Stimulated activated CD4-positive, alpha-beta T cell treated with anti-CD3 and anti-CD28 coated beads, Interleukin-4, amount 100 ng/mL, for 1 hour (primary cell): Measurements from ENCODE around the gene TBC1D1.
"Not testable (repeated sequence)": the region's sequence is repeated elsewhere in the genome, so short reads cannot be mapped to it uniquely, and the experiment has no call there.

Experiments used
- DNase-seq: peaks from one replicate; pipeline ENCODE4 v3.0.0-alpha.2; 2020

The TBC1D1 gene

DNA sequence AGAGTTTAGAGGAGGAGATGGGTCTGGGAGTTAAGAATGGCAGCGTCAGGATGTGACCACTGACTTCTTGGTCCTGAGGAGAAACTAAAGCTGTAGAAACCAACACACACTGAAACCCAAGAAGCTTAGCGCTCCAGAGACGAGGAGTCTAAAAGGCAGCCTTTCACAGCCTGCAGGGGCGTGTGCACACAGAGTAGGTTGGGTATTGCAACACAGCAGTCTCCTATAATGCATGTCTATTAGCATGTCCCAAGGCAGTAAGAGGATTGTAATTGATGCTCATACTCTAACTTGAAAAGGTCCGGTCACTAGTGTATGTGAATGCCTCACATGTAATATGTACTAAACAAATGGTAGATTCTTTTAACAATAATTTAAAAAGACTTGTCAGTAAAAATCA lies 126.7 kb downstream of the TBC1D1 start:
- no peak for DNase-seq

DNA sequence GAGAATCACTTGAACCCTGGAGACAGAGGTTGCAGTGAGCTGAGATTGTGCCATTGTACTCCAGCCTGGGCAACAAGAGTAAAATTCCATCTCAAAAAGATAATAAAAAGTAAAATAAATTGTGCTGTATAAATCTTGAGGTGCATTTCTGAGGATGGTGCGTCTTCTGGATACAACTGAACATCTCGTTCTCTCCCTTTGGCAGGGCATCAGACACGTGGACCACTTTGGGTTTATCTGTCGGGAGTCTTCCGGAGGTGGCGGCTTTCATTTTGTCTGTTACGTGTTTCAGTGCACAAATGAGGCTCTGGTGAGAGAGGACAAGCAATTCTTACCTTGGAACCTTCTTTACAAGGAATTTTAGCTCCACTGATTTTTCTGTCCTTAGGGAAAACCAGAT lies 129.5 kb downstream of the TBC1D1 start:
- no peak for DNase-seq

DNA sequence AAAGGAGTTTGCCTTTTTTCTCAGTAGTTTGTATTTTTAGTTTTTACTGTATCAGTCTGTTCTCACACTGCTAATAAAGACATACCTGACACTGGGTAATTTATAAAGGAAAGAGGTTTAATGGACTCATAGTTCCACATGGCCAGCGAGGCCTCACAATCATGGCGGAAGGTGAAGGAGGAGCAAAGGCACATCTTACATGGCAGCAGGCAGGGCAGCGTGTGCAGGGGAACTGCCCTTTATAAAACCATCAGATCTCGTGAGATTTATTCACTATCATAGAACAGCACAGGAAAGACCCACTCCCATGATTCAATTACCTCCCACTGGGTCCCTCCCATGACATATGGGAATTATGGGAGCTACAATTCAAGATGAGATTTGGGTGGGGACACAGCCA lies 130.1 kb downstream of the TBC1D1 start:
- DNase-seq = not testable (repeated sequence)

DNA sequence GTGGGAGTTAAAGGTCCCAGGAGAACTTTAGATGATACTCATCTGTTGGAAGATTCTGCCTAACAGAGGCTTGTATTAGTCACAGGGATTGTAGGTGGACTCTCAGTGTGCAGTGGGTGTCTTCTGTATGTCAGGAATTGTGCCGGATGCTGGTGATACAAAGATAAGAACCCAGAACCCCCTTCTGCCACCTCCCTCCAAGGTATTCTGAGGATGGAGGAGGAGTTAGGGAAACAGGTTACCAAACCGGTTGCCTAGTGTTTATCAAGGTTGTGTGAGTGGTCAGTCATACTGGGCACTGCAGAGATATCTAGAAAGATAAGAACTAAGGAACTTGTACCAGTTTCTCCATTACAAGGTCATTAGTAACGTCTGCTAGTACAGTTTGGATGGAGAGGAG lies 130.9 kb downstream of the TBC1D1 start:
- no peak for DNase-seq

DNA sequence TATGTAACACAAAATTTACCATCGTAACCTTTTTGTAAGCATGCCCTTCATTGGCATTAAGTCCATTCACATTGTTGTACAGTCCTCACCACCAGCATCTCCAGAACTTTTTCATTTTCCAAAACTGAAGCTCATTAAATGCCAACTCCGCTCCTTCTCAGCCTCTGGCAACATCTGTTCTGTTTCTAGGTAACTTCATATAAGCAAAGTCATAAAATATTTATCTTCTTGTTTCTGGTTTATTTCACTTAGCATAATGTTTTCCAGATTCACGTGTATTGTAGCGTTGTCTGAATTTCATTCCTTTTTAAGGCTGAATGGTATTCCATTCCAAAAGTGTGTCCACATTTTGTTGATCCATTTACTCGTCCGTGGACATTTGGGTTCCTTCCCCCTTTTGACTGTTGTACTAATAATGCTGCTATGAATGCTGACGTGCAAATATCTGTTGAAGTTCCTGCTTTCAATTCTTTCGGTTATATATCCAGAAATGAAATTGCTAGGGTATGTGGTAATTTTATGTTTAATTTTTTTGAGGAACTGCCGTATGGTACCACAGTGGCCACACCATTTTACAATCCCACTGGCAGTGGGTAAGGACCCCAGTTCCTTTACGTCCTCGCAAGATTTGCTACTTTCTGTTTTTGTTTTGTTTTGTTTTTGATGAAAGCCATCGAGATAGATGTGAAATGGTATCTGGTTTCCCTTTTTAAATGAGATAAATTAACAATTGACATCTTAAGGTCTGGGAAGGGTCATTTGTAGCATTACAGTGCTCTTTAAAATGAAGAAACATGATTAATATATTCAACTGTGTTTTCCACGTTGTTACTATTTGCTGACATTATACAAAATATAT lies 132.7 kb downstream of the TBC1D1 start:
- DNase-seq = no peak

DNA sequence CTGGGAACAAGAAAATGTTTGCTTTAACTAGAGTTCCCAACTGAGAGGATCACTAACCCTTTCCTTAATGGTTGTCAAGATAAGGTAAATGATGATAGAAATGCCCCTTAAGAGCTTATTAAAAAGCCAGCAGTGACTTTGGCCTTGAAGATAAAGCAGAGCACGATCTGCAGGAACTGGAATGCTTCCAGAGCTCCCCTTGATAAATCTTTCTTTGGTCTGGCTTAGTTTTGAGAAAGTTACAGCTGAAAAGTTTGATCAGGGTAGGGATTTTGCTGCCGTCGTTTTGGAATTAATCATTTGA lies 133.3 kb downstream of the TBC1D1 start:
- DNase-seq = no peak

DNA sequence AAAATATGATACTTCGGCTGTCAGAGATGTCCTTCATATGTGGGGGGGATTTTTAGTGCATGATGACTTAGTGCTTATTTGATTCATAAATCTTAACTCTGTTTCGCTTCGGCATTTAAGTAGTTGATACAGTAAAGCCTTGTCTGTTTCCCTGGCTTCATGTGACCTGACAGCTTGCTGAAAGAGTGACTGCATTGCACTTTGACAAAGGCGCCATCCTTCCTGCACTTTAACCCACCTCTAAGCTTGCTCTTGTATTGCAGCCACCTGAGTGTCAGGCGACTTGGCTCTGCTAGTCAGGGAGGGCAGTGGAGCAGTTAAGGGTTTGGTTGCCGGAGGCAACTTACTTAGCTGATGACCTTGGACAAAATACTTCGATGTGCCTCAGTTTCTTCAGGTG lies 134.8 kb downstream of the TBC1D1 start:
- no peak for DNase-seq

DNA sequence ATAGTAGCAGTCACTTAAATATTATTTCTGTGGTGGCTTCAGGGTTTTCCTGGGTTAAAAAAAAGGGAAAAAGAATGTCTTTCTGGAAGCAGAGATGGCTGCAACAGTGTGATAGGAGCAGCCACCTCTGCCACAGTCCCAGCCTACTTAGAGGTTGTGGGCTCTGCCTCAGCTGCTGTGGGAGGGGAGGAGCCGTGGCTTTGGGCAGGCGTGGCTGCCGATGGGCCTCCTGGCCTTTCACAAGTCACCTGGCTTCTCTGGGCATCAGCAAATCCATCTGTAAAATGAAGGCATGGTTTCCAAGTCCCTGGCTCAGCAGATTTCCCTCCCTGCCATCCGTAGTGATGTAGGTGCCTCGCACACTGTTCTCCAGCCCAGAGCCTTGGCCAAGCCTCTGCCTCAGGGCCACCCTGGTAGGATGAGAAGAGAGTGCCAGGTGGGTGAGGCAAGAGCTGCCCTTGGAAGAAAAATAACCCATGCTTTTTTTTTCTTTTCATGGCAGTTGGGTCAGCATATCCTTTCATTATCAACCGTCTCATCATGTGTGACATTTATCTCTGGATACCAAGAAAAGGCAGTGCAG lies 135.4 kb downstream of the TBC1D1 start:
- DNase-seq = no peak

DNA sequence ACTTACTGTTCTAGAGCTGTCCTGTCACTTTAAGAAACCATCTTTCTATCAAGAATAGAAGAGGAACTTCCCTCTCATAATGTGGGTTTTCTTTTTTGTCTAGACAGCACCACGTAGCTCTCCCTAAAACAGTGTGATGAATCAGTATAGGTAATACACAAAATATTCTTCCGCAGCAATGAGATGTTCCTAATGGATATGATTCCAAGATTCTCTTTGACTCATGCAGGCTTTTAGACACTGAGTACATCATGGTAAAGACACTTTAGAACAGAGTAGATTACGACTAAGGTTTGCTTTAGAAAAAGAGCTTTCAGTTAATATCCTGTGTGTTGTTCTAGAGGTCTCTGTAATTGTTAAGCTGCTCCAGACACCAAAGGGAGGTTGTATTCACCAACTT lies 139.1 kb downstream of the TBC1D1 start:
- no peak for DNase-seq

DNA sequence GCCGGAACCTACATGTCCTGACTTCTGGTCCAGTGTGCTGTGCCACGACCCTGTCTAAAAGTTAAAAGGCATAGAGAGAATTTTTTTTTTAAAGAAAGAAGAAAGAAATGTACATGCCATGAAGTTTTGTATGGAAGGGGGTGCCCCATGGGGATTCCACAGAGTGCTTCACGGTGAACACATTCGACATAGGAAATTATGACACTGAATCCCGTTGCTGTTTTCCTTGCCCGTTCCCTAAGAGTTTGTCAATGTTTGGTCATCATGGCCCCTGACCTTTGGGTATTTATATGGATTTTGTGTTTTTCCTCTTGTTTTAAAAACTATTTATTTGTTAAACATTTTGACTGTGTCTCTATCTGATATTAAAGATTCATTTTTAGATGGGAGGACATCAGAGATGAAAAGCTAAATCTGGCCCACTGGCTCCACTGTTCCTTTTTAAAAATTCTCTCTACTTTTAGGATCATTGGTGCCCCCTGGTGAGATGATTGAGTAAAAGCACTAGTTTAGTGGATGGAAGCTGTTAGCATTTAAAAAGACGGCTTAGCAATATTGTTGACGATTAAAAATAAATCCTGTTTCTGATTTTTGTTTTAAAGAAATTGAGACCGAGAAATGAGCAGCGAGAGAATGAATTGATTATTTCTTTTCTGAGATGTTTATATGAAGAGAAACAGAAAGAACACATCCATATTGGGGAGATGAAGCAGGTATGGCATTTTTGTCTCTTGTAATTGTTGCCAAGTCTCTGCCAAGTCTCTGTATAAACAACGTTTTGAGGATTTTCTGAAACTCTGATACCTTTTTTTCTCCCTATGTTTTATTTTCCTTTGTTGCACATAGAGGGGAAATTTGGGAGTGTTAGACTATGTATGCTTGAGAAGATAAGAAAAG lies 144.3 kb downstream of the TBC1D1 start:
- DNase-seq = no peak

DNA sequence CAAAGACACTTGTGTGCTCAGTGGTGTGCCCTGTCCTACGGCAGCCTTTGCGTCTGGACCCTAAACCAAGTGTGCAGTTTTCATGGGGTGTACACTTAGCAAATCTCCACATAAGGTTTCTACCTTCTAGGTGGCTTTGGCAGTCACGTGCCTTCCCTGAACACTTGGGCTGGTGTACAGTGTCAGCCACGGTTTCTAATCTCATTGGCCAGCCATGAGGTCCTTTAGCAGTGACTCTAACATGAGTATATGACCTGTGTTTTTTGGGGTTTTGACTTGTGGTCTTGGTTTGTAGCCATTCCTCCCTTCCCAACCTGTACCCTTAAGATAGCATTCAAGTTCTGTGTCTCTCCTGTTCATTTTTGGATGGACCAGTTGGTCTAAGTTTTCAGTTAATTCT lies 145.7 kb downstream of the TBC1D1 start:
- no peak for DNase-seq

DNA sequence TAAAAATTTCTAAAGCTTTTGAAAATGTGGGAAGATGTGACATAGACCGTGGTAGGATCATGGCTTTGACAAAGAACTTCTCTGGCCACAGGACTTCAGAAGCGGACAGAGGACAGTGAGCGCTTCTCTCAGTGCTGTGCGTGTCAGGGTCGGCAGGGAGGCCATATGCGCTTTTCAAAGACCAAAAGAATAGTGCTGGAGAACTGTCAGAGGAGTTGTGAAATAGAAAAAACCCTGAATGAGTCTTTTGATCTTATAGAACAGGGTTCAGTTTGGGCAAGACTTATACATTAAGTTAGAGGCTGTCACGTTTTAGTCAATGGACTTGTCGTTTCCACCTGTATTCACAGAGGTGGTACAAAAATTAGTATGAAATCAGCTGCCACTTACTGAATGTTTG lies 146.7 kb downstream of the TBC1D1 start:
- DNase-seq = no peak

DNA sequence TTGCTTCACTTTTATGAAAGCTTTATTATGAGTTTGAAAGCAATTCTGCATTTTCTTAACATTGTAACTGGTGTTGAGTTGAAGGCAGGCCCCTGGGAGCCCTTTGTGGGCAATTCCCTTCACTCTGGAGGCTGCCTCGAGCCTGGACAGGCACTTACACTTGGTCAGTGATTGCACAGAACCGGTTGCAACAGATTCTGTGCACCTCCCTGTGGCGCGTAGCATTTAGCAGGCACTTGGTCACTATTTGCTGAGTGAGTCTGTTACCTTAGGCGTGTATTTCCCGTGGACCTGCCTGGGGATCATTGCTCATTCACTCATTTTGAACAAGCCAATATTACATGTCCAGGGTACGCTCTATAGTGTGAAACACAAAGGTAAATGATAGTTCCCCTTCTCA lies 149.7 kb downstream of the TBC1D1 start:
- DNase-seq = no peak

DNA sequence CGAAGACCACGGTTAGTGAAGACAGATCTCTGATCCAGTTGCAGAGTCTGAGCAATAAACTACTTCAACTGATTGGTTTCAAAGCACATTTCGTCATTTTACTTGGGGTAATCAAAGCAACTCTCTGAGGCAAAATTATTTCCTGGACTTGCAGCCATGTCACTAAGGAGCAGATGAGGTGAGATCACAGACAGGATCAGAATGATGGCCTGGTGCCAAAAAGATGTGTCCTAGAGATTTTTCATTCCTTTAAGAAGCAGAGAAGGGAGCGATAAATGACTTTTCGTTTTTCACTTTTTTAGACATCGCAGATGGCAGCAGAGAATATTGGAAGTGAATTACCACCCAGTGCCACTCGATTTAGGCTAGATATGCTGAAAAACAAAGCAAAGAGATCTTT lies 153.2 kb downstream of the TBC1D1 start:
- DNase-seq = no peak

DNA sequence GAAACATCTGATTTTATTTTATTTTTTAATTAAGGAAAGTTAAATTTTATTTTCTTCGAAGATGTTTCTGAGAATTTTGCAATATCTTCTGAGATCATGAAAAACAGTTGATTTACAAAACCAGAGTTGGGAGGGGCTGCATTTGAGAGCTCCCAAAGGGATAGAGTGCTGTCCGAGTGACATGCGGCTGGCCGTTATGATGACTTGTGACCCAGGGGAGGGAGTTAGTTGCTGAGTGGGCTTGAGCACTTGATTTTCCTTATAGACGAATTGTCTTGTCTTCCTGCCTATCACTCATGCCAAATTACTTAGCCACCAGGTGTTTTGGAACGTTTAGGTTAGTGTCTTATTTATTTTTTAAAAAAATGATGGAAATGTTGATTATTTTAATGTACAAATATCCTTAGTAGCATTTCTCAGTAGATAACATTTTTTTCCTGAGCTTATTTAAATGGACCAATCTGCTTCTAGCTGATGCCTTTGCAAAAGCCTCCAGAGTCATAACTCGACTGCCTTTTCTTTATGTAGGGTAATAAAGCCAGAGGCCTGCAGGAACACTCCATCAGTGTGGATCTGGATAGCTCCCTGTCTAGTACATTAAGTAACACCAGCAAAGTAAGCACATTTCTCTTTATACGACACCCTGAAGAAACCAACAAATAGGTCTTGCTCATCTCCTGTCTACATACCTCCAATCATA lies 154.6 kb downstream of the TBC1D1 start:
- DNase-seq = no peak

DNA sequence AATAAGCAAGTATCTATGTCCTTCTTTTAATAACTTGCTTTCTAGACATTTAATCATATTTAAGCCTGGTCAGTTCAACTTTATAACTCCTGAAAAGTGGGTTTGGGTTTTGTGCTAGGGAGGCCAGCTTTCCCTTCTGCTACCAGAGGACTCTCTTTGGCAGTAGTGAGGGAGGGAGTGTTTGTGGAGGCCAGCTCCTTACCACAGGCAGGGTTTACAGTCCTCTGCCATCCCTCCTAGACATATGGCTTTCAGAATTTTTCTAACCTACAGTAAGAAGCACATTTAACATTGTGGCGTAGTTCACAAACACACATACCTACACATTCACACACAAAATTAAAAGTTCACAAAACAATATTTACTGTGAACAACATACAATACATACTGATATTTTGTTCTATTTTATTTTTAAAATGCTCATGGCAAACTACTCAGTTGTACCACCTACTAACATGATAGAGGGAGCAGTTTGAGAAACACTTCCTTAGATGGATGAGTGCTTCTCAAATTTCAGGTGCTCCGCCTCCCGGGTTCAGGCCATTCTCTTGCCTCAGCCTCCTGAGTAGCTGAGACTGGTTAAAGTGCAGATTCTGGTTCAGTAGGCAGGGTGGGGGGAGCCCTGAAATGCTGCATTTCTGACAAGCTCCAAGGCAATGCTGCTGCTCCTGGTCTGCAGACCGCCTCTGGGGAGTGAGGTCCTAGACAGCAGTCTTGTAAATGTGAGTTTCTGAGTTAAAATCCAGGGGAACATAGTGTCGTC lies 156.0 kb downstream of the TBC1D1 start:
- no peak for DNase-seq

DNA sequence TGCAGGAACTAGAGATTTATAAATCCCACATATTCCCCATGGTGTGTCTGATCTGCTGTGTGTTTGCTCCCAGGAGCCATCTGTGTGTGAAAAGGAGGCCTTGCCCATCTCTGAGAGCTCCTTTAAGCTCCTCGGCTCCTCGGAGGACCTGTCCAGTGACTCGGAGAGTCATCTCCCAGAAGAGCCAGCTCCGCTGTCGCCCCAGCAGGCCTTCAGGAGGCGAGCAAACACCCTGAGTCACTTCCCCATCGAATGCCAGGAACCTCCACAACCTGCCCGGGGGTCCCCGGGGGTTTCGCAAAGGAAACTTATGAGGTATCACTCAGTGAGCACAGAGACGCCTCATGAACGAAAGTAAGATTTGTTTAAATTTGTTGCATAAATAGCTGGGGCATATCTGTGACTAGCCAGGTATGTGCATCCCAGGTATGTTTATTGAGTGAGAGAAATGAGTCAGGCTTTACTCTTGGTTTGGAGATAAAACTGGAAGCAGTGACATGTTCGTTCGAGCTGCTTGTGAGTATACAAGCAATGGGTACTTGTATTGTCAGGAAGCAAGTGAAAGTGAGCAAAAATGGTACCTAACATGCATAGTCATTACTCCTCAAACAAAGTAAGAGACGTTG lies 158.8 kb downstream of the TBC1D1 start:
- DNase-seq = no peak

DNA sequence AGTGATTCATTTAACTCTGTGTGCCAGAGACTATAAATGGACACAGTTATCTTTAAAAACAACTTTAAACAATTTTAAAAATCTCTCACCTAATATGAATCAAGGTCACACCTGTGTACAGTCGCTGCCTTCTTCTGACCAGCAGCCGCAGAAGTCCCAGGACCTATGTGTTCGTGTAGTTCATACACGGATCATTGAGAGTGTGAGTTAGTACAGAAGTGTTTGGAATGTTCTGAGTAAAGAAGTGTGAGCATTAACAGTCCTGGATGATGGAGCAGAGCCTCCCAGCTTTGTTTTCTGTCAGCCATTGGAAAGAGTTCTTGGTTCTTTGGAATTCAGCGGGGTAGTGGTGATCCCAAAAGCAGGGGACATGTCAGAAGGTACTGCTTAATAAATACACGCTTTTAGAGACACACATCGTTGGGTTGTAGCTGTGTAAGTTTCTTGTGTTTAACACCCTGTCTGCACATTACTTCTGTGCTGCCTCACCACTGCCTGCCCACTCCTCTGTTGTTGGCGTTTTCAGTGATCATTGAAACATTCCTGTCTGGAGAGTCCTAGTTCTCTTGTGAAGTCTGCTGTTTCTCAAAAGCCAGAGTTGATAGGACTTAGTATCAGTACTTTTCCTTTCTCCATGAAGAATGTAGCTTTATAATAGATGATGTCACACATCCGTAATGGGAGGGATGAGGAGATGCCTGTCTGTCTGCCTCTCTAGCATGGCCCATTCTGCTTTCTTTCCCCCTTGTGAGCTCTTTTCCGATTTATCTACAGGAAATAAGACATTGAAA lies 159.9 kb downstream of the TBC1D1 start:
- no peak for DNase-seq

DNA sequence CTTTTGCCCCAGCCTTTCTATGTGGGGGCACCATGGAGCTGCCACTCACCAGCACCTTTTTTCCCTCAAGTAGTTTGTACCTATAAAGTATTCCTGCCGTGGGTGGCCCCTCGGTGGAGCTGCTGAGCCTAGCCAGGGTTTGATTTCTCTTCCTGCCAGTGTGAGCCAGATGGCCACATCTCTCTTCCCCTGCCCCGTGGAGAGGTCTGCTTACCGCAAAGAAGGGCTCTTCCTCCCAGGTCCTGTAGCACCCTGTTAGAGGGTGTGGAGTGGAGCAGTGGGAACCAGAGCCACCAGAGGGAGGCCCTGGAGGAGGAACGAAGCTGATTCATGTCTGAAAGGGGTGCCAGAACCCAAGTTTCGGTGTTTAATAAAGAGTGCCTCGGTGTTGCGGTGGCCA lies 164.7 kb downstream of the TBC1D1 start:
- no peak for DNase-seq

DNA sequence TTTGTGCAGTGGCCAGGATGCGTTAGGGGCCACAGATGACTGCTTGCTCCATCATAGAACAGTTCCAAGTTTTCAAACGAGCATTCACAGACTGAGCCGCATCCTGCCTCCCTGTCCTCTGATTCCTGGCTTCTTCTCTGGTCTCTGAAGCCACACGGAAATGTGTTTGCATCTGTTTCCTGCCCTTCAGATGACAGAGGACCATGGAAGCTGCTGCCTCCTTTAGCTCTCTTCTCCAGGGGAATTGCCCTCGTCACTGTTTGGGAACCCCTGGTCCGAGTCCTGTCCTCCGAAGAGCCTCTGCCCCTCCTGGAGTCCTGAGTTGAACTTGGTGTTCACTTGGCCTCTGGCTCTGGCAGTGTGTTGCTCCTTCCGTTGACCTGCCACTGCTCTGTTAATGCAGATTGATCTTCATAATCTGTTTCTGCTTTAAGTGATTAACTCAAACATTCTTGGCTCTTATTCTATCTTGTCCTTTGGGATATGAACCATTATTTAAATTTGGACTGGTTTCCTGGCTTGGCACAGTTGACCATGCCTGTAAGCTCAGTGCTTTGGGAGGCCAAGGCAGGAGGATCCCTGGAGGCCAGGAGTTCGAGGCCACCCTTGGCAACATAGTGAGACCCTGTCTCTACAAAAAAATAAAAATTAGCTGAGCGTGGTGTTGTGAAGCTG lies 165.3 kb downstream of the TBC1D1 start:
- DNase-seq = no peak

DNA sequence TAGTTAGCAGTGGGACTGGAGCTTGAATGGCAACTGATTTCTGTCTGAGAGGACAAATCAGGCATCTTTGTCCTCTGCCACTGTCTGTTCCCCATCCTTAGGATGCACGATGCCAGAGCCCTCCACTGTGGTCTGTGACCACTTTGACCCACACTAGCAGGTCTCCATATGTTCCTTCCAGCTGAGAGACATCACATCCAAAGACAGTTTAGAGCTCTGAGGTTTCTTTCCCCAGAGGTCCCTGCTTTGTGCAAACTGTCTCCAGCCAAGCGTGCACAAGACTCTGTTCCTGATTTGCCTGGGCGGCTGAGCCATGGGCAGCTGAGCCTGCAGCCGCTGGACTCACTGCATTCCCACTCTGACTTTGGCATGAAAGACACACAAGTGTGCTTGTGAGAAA lies 167.3 kb downstream of the TBC1D1 start:
- DNase-seq = no peak
